ENCODE measurements around the gene FAF2.

Gene FAF2

GRCh38 chr5:176500511-176500910, 52.3 kb downstream of the FAF2 start:
- DNase-seq (ENCODE audit: low read depth in 1 of 2, low spot score in 1 of 2), result no peak

- DNase-seq (ENCODE audit: low read depth in 1 of 2, low spot score in 1 of 2), result no peak
Measured at GRCh38 chr5:176501333-176501732, 53.1 kb downstream of the FAF2 start.

GRCh38 chr5:176503496-176503895, 55.3 kb downstream of the FAF2 start:
- no peak for DNase-seq (ENCODE audit: low read depth in 1 of 2, low spot score in 1 of 2)

- no peak for DNase-seq (ENCODE audit: low read depth in 1 of 2, low spot score in 1 of 2)
Measured at GRCh38 chr5:176507911-176508310, 59.7 kb downstream of the FAF2 start.

GRCh38 chr5:176508603-176509002, 60.4 kb downstream of the FAF2 start:
- DNase-seq (ENCODE audit: low read depth in 1 of 2, low spot score in 1 of 2), result no peak

- no peak for DNase-seq (ENCODE audit: low read depth in 1 of 2, low spot score in 1 of 2)
Measured at GRCh38 chr5:176513788-176514187, 65.6 kb downstream of the FAF2 start.

- no peak for DNase-seq (ENCODE audit: low read depth in 1 of 2, low spot score in 1 of 2)
Measured at GRCh38 chr5:176514244-176514950, 66.2 kb downstream of the FAF2 start.

- no peak for DNase-seq (ENCODE audit: low read depth in 1 of 2, low spot score in 1 of 2)
Measured at GRCh38 chr5:176515396-176515795, 67.2 kb downstream of the FAF2 start.

GRCh38 chr5:176517053-176517661, 69.0 kb downstream of the FAF2 start:
- no peak for DNase-seq (ENCODE audit: low read depth in 1 of 2, low spot score in 1 of 2)

GRCh38 chr5:176519810-176520720, 71.9 kb downstream of the FAF2 start:
- DNase-seq (ENCODE audit: low read depth in 1 of 2, low spot score in 1 of 2), result no peak

- DNase-seq (ENCODE audit: low read depth in 1 of 2, low spot score in 1 of 2), result no peak
Measured at GRCh38 chr5:176521286-176521685, 73.1 kb downstream of the FAF2 start.

GRCh38 chr5:176521699-176522263, 73.6 kb downstream of the FAF2 start:
- DNase-seq (ENCODE audit: low read depth in 1 of 2, low spot score in 1 of 2), result no peak

GRCh38 chr5:176524138-176524537, 76.0 kb downstream of the FAF2 start:
- no peak for DNase-seq (ENCODE audit: low read depth in 1 of 2, low spot score in 1 of 2)

GRCh38 chr5:176524987-176525386, 76.8 kb downstream of the FAF2 start:
- DNase-seq (ENCODE audit: low read depth in 1 of 2, low spot score in 1 of 2), result no peak

GRCh38 chr5:176525677-176526076, 77.5 kb downstream of the FAF2 start:
- DNase-seq (ENCODE audit: low read depth in 1 of 2, low spot score in 1 of 2), result no peak

GRCh38 chr5:176526462-176526861, 78.3 kb downstream of the FAF2 start:
- no peak for DNase-seq (ENCODE audit: low read depth in 1 of 2, low spot score in 1 of 2)

GRCh38 chr5:176527246-176528222, 79.3 kb downstream of the FAF2 start:
- no peak for DNase-seq (ENCODE audit: low read depth in 1 of 2, low spot score in 1 of 2)

GRCh38 chr5:176528301-176528700, 80.1 kb downstream of the FAF2 start:
- DNase-seq (ENCODE audit: low read depth in 1 of 2, low spot score in 1 of 2), result no peak

- no peak for DNase-seq (ENCODE audit: low read depth in 1 of 2, low spot score in 1 of 2)
Measured at GRCh38 chr5:176528761-176529115, 80.6 kb downstream of the FAF2 start.

GRCh38 chr5:176529116-176529740, 81.0 kb downstream of the FAF2 start:
- DNase-seq (ENCODE audit: low read depth in 1 of 2, low spot score in 1 of 2), result no peak

Measured in activated CD4-positive, alpha-beta T cell treated with anti-CD3 and anti-CD28 coated beads, Interleukin-2, amount 50 U/mL, for 24 hours (primary cell).